Endothelial cell of umbilical vein (primary cell): ENCODE measurements around the gene KCNJ4. TPM values are rescaled to one million over a fixed set of nuclear protein-coding genes. Genes with fewer than 3 reads are reported as not detected.

Experiments
- BruUV-seq: library from RNA; stranded (reverse); fragments of 400-500 nt; replicated peaks from 2 replicates; lab custom pipeline; 2021; lab: Mats Ljungman, UMichigan
- CTCF ChIA-PET: fragments of 300-600, 350-600 bp; sonication (Branson Sonifier 250); formaldehyde crosslinking; loops from one replicate; lab custom pipeline; 2021; ENCODE audit warnings: antibody characterized with exemption, inconsistent platforms; lab: Charles Lee
- POLR2A ChIA-PET: fragments of 300-600, 350-600 bp; sonication (Branson Sonifier 250); formaldehyde crosslinking; loops from one replicate; lab custom pipeline; 2021; ENCODE audit warnings: antibody characterized with exemption, inconsistent platforms; lab: Charles Lee
- DNase-seq: peaks from one replicate; pipeline ENCODE4 v3.0.0-alpha.2; 2011; ENCODE audit warnings: low read depth, low spot score
- FAIRE-seq: peaks from 2 replicates; lab custom pipeline; 2011; peaks lifted over from hg19 to GRCh38; lab: Jason Lieb, UNC
- H2AFZ ChIP-seq: 2 replicates; pipeline ENCODE4 v1.6.0; 2012; ENCODE audit warnings: low read depth, low read length, control low read depth, inconsistent platforms
- H3K27ac ChIP-seq: 2 replicates; pipeline ENCODE4 v1.5.1; 2011; ENCODE audit warnings: low read depth, mild to moderate bottlenecking, control low read depth, low read length, moderate library complexity; ENCODE audit not compliant: insufficient read depth
- H3K27me3 ChIP-seq, 2 experiments: 2 replicates each; pipeline versions ENCODE4 v1.6.0 to v1.6.1; 2011; ENCODE audit warnings: low read length in 2 of 2, mixed read lengths in 1 of 2; ENCODE audit not compliant: control insufficient read depth in 2 of 2, insufficient read depth in 2 of 2
- H3K36me3 ChIP-seq, 2 experiments: 2 replicates in 1 of 2; 3 replicates in 1 of 2; pipeline ENCODE4 v1.5.1; 2011; ENCODE audit warnings: low read length in 2 of 2, mild to moderate bottlenecking in 1 of 2, moderate library complexity in 1 of 2; ENCODE audit not compliant: control insufficient read depth in 2 of 2, insufficient read depth in 2 of 2; ENCODE audit errors: extremely low read depth in 1 of 2
- H3K4me1 ChIP-seq: 3 replicates; pipeline ENCODE4 v1.5.1; 2011; ENCODE audit warnings: mild to moderate bottlenecking, low read length; ENCODE audit not compliant: control insufficient read depth, insufficient read depth; ENCODE audit errors: extremely low read depth
- H3K4me2 ChIP-seq: 2 replicates; pipeline ENCODE4 v1.6.1; 2011; ENCODE audit warnings: low read length, control low read depth, mixed read lengths; ENCODE audit not compliant: insufficient read depth
- H3K4me3 ChIP-seq, 3 experiments: fragments of 200-600 bp in 1 of 3; sonication (generic), shearing (Covaris generic) in 1 of 3; replicated peaks in 1 of 3; 2 replicates each; pipeline ENCODE4 v1.5.1; 2011 to 2016; ENCODE audit warnings: control low read depth in 3 of 3, low read length in 3 of 3, mild to moderate bottlenecking in 2 of 3, inconsistent platforms in 1 of 3, low read depth in 1 of 3, moderate library complexity in 1 of 3; ENCODE audit not compliant: insufficient read depth in 1 of 3
- H3K79me2 ChIP-seq: 2 replicates; pipeline ENCODE4 v1.6.0; 2012; ENCODE audit warnings: low read length, inconsistent platforms; ENCODE audit not compliant: control insufficient read depth, insufficient read depth
- H3K9ac ChIP-seq: replicated peaks from 2 replicates; pipeline ENCODE3; 2011; ENCODE audit warnings: low read length, control low read depth; ENCODE audit not compliant: insufficient read depth; ENCODE audit errors: extremely low read depth
- H3K9me1 ChIP-seq: replicated peaks from 3 replicates; pipeline ENCODE4 v1.6.0; 2011; ENCODE audit warnings: mild to moderate bottlenecking, low read length; ENCODE audit not compliant: control insufficient read depth, insufficient read depth; ENCODE audit errors: extremely low read depth
- H3K9me3 ChIP-seq: replicated peaks from 2 replicates; pipeline ENCODE4 v1.5.1; 2012; ENCODE audit warnings: low read length, inconsistent platforms; ENCODE audit not compliant: control insufficient read depth, insufficient read depth
- H4K20me1 ChIP-seq: replicated peaks from 2 replicates; pipeline ENCODE3; 2011; ENCODE audit warnings: mild to moderate bottlenecking, low read length; ENCODE audit not compliant: control insufficient read depth, insufficient read depth; ENCODE audit errors: extremely low read depth
- CTCF ChIP-seq, 2 donors: IDR thresholded peaks; 1 replicate in 1 of 2; 2 replicates in 1 of 2; pipeline ENCODE4 v1.5.1; 2011; ENCODE audit warnings: low read length in 2 of 2, mild to moderate bottlenecking in 2 of 2, moderate library complexity in 2 of 2, control low read depth in 1 of 2, inconsistent platforms in 1 of 2, low read depth in 1 of 2; ENCODE audit not compliant: insufficient read depth in 1 of 2; ENCODE audit errors: extremely low read depth in 1 of 2
- EZH2 ChIP-seq: IDR thresholded peaks from 2 replicates; pipeline ENCODE4 v1.6.1; 2012; ENCODE audit warnings: borderline replicate concordance, low read depth, mild to moderate bottlenecking, moderate library complexity, low read length, inconsistent platforms; ENCODE audit not compliant: severe bottlenecking
- FOS ChIP-seq: IDR thresholded peaks from 2 replicates; pipeline ENCODE4 v1.6.1; 2011; ENCODE audit warnings: mild to moderate bottlenecking, low read length, moderate library complexity, borderline replicate concordance; ENCODE audit not compliant: insufficient read depth
- GATA2 ChIP-seq: IDR thresholded peaks from 2 replicates; pipeline ENCODE4 v1.7.0; 2011; ENCODE audit warnings: low read depth, mild to moderate bottlenecking, moderate library complexity, mixed read lengths, low read length; ENCODE audit not compliant: insufficient read length, insufficient read depth
- JUN ChIP-seq: IDR thresholded peaks from 2 replicates; pipeline ENCODE4 v1.6.1; 2011; ENCODE audit warnings: borderline replicate concordance, low read depth; ENCODE audit not compliant: insufficient read length, insufficient read depth
- MYC ChIP-seq: IDR thresholded peaks from one replicate; pipeline ENCODE4 v1.6.1; 2011; ENCODE audit warnings: mild to moderate bottlenecking, low read depth, low read length
- POLR2A ChIP-seq: IDR thresholded peaks from 2 replicates; pipeline ENCODE4 v1.6.1; 2012; ENCODE audit warnings: low read depth, mild to moderate bottlenecking, control low read depth, low read length
- POLR2AphosphoS5 ChIP-seq: IDR thresholded peaks from 2 replicates; pipeline ENCODE4 v1.6.1; 2012; ENCODE audit warnings: low read depth, mild to moderate bottlenecking, control low read depth, low read length, moderate library complexity; ENCODE audit not compliant: insufficient read depth
- dilution Hi-C: fragments of 300-500 bp; cut with MboI; formaldehyde crosslinking; loops from one replicate; pipeline ENCODE4 v1.15.0; 2019; ENCODE audit warnings: low sequenced_read_pairs; ENCODE audit not compliant: extremely low pct_ligation_motif_present
- intact Hi-C: fragments of 100-400 bp; cut with micrococcal nuclease; formaldehyde crosslinking; loops from one replicate; pipeline ENCODE4 v1.10.0; 2022
- polyA plus RNA-seq, 4 experiments: library from polyadenylated mRNA; depleted of rRNA in 3 of 4; stranded (reverse) in 3 of 4; unstranded in 1 of 4; fragments of >200 nt; gene quantifications; 2 replicates each; pipeline versions ENCODE4 v1.2.1 to v1.2.3, GENCODE V29; 2011 to 2012; ENCODE audit warnings: missing spikeins in 1 of 4
- total RNA-seq: library from RNA; stranded (reverse); gene quantifications from 2 replicates; pipeline ENCODE4 v1.2.3, GENCODE V29; 2021
- TF ChIP-seq, protein P1 (sequence below): IDR thresholded peaks from 2 replicates; pipeline ENCODE4 v1.6.1; 2011; ENCODE audit not compliant: insufficient read depth, insufficient read length

Gene KCNJ4
- total and polyA plus RNA-seq, 2 donors (not counting 3 experiments of a cell fraction or from before 2014, with no cell fraction given), result not detected

- Histone ChIP-seq H3K9me3 (no peaks in the 10 kb centered on the region), H3K9ac (no peak overlapping the region), H3K36me3 (no peaks in the 10 kb centered on the region), H4K20me1 (no peaks in the 10 kb centered on the region), H3K9me1 (no peaks in the 10 kb centered on the region), H3K27me3 (no peaks in the 10 kb centered on the region), H3K27ac (no peak overlapping the region), H3K4me2 (no peak overlapping the region), H3K4me3 (no peak overlapping the region), H3K4me1 (no peaks in the 10 kb centered on the region), H2AFZ (no peak overlapping the region), H3K79me2 (no peaks in the 10 kb centered on the region)
- intact Hi-C loops, result no loop called here
- CTCF ChIA-PET, result interaction anchor here (0.8 to 1.7 kb wide), 3 partner anchors 12 to 19 kb away, joined by 3 to 8 read pairs (median 5); no protein-coding TSS in a partner anchor
- POLR2A ChIA-PET, result no interaction called here
- no peak for TF ChIP-seq POLR2AphosphoS5
- no peak for TF ChIP-seq GATA2
- dilution Hi-C loops, result no loop called here
- no TSS peak for BruUV-seq
- FAIRE-seq (no peak), DNase-seq (no peak)
These were observed 26.3 kb downstream of the KCNJ4 start for GRCh38 chr22:38428714-38429113.

GRCh38 chr22:38427940-38428339, 27.1 kb downstream of the KCNJ4 start:
- no peak overlapping the region for H3K27ac ChIP-seq
- H3K9me1 ChIP-seq, result no peaks in the 10 kb centered on the region
- H3K27me3 ChIP-seq, result no peaks in the 10 kb centered on the region
- no peaks in the 10 kb centered on the region for H3K9me3 ChIP-seq
- H3K9ac ChIP-seq, result no peak overlapping the region
- no peak for FAIRE-seq
- CTCF ChIA-PET, result no interaction called here
- no peaks in the 10 kb centered on the region for H3K4me1 ChIP-seq
- no peak for DNase-seq
- no peaks in the 10 kb centered on the region for H3K79me2 ChIP-seq
- no peak overlapping the region for H3K4me2 ChIP-seq
- H3K36me3 ChIP-seq, result no peaks in the 10 kb centered on the region
- H2AFZ ChIP-seq, result no peak overlapping the region
- intact Hi-C loops, result no loop called here
- POLR2A ChIA-PET, result no interaction called here
- no TSS peak for BruUV-seq
- dilution Hi-C loops, result no loop called here
- no peak overlapping the region for H3K4me3 ChIP-seq
- no peaks in the 10 kb centered on the region for H4K20me1 ChIP-seq
- TF ChIP-seq GATA2, result no peak
- TF ChIP-seq POLR2AphosphoS5, result no peak
- no peak for TF ChIP-seq JUN
- TF ChIP-seq FOS, result no peak
- no peak for TF ChIP-seq MYC
- TF ChIP-seq, protein P1, sequence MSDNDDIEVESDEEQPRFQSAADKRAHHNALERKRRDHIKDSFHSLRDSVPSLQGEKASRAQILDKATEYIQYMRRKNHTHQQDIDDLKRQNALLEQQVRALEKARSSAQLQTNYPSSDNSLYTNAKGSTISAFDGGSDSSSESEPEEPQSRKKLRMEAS, result no peak
- TF ChIP-seq POLR2A, result no peak
- no peak for TF ChIP-seq CTCF (IDR thresholded peaks at IDR 0.05; ENCODE audit: extremely low read depth in 1 of 2, insufficient read depth in 1 of 2, low read depth in 1 of 2, low read length in 2 of 2)
- TF ChIP-seq EZH2, result no peak
